AG04450 (cell line): ENCODE results near the gene EIF2B2. TPM values are rescaled to one million over a fixed set of nuclear protein-coding genes. Genes with fewer than 3 reads are reported as not detected.

Experiments used
- CTCF ChIA-PET: fragments of 300-600, 350-600 bp; formaldehyde crosslinking; extraction: SDS; loops from one replicate; lab custom pipeline; 2022; ENCODE audit warnings: antibody characterized with exemption, inconsistent platforms; lab: Charles Lee
- POLR2A ChIA-PET: fragments of 350-600 bp; formaldehyde crosslinking; extraction: SDS; loops from one replicate; lab custom pipeline; 2021; ENCODE audit warnings: antibody characterized with exemption, inconsistent platforms; lab: Yijun Ruan, JAX
- DNase-seq: peaks from one replicate; pipeline ENCODE4 v3.0.0-alpha.2; 2011; ENCODE audit warnings: low read depth, low spot score
- H3K27ac ChIP-seq: one replicate; pipeline ENCODE4 v1.5.1; 2012; ENCODE audit warnings: low read depth, low read length, control low read depth
- H3K27me3 ChIP-seq: one replicate; pipeline ENCODE4 v1.6.0; 2012; ENCODE audit warnings: low read length; ENCODE audit not compliant: control insufficient read depth, insufficient read depth
- H3K4me3 ChIP-seq: 2 replicates; pipeline ENCODE4 v1.5.1; 2011; ENCODE audit warnings: mild to moderate bottlenecking, low read depth, low read length, control low read depth
- H3K9me3 ChIP-seq: 2 replicates; pipeline ENCODE4 v1.5.1; 2012; ENCODE audit warnings: low read length; ENCODE audit not compliant: control insufficient read depth, insufficient read depth
- CTCF ChIP-seq: IDR thresholded peaks from 2 replicates; pipeline ENCODE4 v1.5.1; 2011; ENCODE audit warnings: low read depth, low read length, control low read depth, inconsistent platforms
- polyA plus RNA-seq: library from polyadenylated mRNA; depleted of rRNA; stranded (reverse); fragments of >200 nt; gene quantifications from 2 replicates; pipeline ENCODE4 v1.2.3, GENCODE V29; 2011

The EIF2B2 gene
- polyA plus RNA-seq, 1 experiment, result 82.5 TPM

- Histone ChIP-seq H3K4me3 (no peak overlapping the region), H3K27me3 (no peaks in the 10 kb centered on the region), H3K27ac (no peak overlapping the region), H3K9me3 (no peaks in the 10 kb centered on the region)
- no peak for DNase-seq
- CTCF ChIA-PET, result no interaction called here
- TF ChIP-seq CTCF, result no peak
- POLR2A ChIA-PET, result no interaction called here
Measured at GRCh38 chr14:75030147-75030546, 27.4 kb downstream of the EIF2B2 start.

GRCh38 chr14:75032939-75033338, 30.2 kb downstream of the EIF2B2 start:
- Histone ChIP-seq H3K27ac (no peak overlapping the region), H3K27me3 (no peaks in the 10 kb centered on the region), H3K9me3 (no peaks in the 10 kb centered on the region), H3K4me3 (no peak overlapping the region)
- DNase-seq, result no peak
- ChIA-PET POLR2A (interaction anchor here (0.5 kb wide), 1 partner anchor 50 kb away, joined by 3 read pairs; no protein-coding TSS in a partner anchor), CTCF (no interaction called here)
- no peak for TF ChIP-seq CTCF

GRCh38 chr14:75040507-75040906, 37.8 kb downstream of the EIF2B2 start:
- DNase-seq, result no peak
- Histone ChIP-seq H3K9me3 (no peaks in the 10 kb centered on the region), H3K4me3 (no peak overlapping the region), H3K27me3 (no peaks in the 10 kb centered on the region), H3K27ac (no peak overlapping the region)
- ChIA-PET CTCF (no interaction called here), POLR2A (no interaction called here)
- no peak for TF ChIP-seq CTCF

- CTCF ChIA-PET, result no interaction called here
- no peaks in the 10 kb centered on the region for H3K27me3 ChIP-seq
- TF ChIP-seq CTCF, result no peak
- no peak for DNase-seq
- no peak overlapping the region for H3K4me3 ChIP-seq
- H3K9me3 ChIP-seq, result no peaks in the 10 kb centered on the region
- POLR2A ChIA-PET, result no interaction called here
- no peak overlapping the region for H3K27ac ChIP-seq
Measured at GRCh38 chr14:75040959-75041358, 38.2 kb downstream of the EIF2B2 start.

GRCh38 chr14:75041613-75042012, 38.9 kb downstream of the EIF2B2 start:
- POLR2A ChIA-PET, result no interaction called here
- DNase-seq, result no peak
- no peaks in the 10 kb centered on the region for H3K27me3 ChIP-seq
- CTCF ChIA-PET, result interaction anchor here (1.2 kb wide), 1 partner anchor 181 kb away, joined by 4 read pairs; no protein-coding TSS in a partner anchor
- H3K9me3 ChIP-seq, result no peaks in the 10 kb centered on the region
- TF ChIP-seq CTCF, result no peak
- no peak overlapping the region for H3K4me3 ChIP-seq
- no peak overlapping the region for H3K27ac ChIP-seq
